Loucy (cell line): Measurements from ENCODE around the gene MATN4.

ENCODE experiments used
- H2AFZ ChIP-seq: fragments of 200-600 bp; sonication (generic); 2 replicates; pipeline ENCODE4 v1.6.0; 2016; ENCODE audit warnings: antibody characterized with exemption, mild to moderate bottlenecking, low read length, moderate library complexity
- H3F3A ChIP-seq: fragments of 200-600 bp; 2 replicates; pipeline ENCODE4 v1.6.0; 2016; ENCODE audit warnings: antibody characterized with exemption, low read depth, mild to moderate bottlenecking
- H3K27me3 ChIP-seq: fragments of 200-600 bp; sonication (generic); 2 replicates; pipeline ENCODE4 v1.6.1; 2014; ENCODE audit warnings: low read length, mild to moderate bottlenecking; ENCODE audit not compliant: insufficient read depth, poor library complexity, severe bottlenecking
- H3K36me3 ChIP-seq: fragments of 200-600 bp; sonication (generic); 2 replicates; pipeline ENCODE4 v1.6.1; 2016; ENCODE audit warnings: low read length; ENCODE audit not compliant: insufficient read depth
- H3K4me1 ChIP-seq: fragments of 200-600 bp; sonication (generic); 2 replicates; pipeline ENCODE4 v1.5.1; 2014; ENCODE audit warnings: low read length, mild to moderate bottlenecking; ENCODE audit not compliant: insufficient read depth, poor library complexity, severe bottlenecking
- H3K4me2 ChIP-seq: fragments of 200-600 bp; sonication (generic); 2 replicates; pipeline ENCODE4 v1.6.0; 2014; ENCODE audit warnings: antibody characterized with exemption, low read length, low read depth, mild to moderate bottlenecking; ENCODE audit not compliant: poor library complexity, severe bottlenecking
- H3K4me3 ChIP-seq: fragments of 200-600 bp; sonication (generic); 2 replicates; pipeline ENCODE4 v1.5.1; 2014; ENCODE audit warnings: low read length, mild to moderate bottlenecking, mixed read lengths; ENCODE audit not compliant: poor library complexity, severe bottlenecking
- H3K79me2 ChIP-seq: fragments of 200-600 bp; sonication (generic); 2 replicates; pipeline ENCODE4 v1.6.1; 2014; ENCODE audit warnings: low read length; ENCODE audit not compliant: insufficient read depth
- H3K9ac ChIP-seq: fragments of 200-600 bp; sonication (generic); 2 replicates; pipeline ENCODE4 v1.6.0; 2014; ENCODE audit warnings: mild to moderate bottlenecking, low read depth, low read length, moderate library complexity; ENCODE audit not compliant: poor library complexity, severe bottlenecking
- H3K9me2 ChIP-seq: fragments of 200-600 bp; sonication (generic); replicated peaks from 2 replicates; pipeline ENCODE4 v1.6.1; 2016; ENCODE audit warnings: low read depth, low read length, mixed read lengths
- H3K9me3 ChIP-seq: fragments of 200-600 bp; sonication (generic); 2 replicates; pipeline ENCODE4 v1.6.1; 2014; ENCODE audit warnings: mild to moderate bottlenecking, antibody characterized with exemption, low read length, low read depth; ENCODE audit not compliant: insufficient read depth
- H4K20me1 ChIP-seq: fragments of 200-600 bp; sonication (generic); 2 replicates; pipeline ENCODE4 v1.6.0; 2014; ENCODE audit warnings: antibody characterized with exemption, low read length, mild to moderate bottlenecking; ENCODE audit not compliant: insufficient read depth, poor library complexity, severe bottlenecking
- EZH2phosphoT487 ChIP-seq: fragments of 200-600 bp; IDR thresholded peaks from 2 replicates; pipeline ENCODE4 v1.6.1; 2018; ENCODE audit warnings: antibody characterized with exemption, mild to moderate bottlenecking, moderate library complexity, borderline replicate concordance
- TF ChIP-seq, protein P1 (sequence below): fragments of 200-600 bp; sonication (generic); conservative IDR thresholded peaks from 2 replicates; pipeline ENCODE4 v1.5.1; 2014; ENCODE audit warnings: mild to moderate bottlenecking, antibody characterized with exemption, low read length

The MATN4 gene

DNA sequence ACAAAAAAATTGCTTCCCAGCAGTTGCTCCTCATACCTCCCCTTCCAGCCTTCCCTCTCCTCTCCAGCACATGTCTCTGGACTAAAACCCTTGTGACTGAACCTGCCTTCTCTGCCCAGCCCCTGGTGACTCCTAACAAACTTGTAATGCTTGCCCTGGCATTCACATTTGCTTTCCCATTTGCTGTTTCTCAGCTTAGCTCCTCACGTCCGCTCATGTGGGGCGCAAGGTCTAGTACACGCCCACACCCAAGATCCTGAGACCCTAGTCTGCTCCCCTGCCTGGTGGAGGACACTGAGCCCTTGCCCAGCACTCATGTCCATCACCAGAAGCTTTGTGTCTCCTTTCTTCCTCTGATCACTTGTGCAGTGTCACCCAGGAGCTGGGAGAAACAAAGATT lies 19.7 kb downstream of the MATN4 start:
- no peaks in the 10 kb centered on the region for H3K79me2 ChIP-seq
- no peak overlapping the region for H3K9ac ChIP-seq
- H3K4me3 ChIP-seq = no peak overlapping the region
- H2AFZ ChIP-seq = no peak overlapping the region
- H3F3A ChIP-seq = no peaks in the 10 kb centered on the region
- no peak for TF ChIP-seq EZH2phosphoT487
- TF ChIP-seq, protein P1, sequence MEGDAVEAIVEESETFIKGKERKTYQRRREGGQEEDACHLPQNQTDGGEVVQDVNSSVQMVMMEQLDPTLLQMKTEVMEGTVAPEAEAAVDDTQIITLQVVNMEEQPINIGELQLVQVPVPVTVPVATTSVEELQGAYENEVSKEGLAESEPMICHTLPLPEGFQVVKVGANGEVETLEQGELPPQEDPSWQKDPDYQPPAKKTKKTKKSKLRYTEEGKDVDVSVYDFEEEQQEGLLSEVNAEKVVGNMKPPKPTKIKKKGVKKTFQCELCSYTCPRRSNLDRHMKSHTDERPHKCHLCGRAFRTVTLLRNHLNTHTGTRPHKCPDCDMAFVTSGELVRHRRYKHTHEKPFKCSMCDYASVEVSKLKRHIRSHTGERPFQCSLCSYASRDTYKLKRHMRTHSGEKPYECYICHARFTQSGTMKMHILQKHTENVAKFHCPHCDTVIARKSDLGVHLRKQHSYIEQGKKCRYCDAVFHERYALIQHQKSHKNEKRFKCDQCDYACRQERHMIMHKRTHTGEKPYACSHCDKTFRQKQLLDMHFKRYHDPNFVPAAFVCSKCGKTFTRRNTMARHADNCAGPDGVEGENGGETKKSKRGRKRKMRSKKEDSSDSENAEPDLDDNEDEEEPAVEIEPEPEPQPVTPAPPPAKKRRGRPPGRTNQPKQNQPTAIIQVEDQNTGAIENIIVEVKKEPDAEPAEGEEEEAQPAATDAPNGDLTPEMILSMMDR = no peak
- no peaks in the 10 kb centered on the region for H3K4me1 ChIP-seq
- H3K4me2 ChIP-seq = no peak overlapping the region
- no peaks in the 10 kb centered on the region for H3K27me3 ChIP-seq
- H3K9me2 ChIP-seq = no peaks in the 10 kb centered on the region
- no peaks in the 10 kb centered on the region for H4K20me1 ChIP-seq
- no peaks in the 10 kb centered on the region for H3K9me3 ChIP-seq
- no peaks in the 10 kb centered on the region for H3K36me3 ChIP-seq

DNA sequence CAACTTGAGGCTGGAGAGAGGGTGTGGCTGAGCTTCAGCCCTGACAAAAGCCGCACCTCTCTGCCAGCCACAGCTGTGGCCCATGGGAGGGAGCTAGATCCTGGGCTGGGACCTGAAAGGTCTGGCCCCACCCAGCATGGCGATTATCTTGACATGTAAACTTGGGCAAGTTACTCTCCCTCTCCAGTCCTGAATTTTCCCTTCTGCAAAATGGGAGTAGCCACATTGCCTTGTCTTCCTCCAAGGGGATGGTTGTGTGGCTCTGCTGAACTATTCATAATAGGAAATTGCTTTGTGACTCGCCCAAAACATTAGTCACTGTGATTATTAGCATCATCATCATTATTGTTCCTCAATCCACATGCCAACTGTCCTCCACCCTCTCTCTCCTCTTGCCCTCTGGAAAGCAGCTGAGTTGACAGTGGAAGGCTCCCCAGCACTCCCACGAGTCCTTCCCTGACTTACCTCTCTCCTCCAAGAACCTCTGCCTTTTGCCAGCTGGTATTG lies 24.5 kb downstream of the MATN4 start:
- Histone ChIP-seq H3K4me3 (no peak overlapping the region), H3F3A (no peaks in the 10 kb centered on the region), H3K9me2 (no peaks in the 10 kb centered on the region), H3K36me3 (no peaks in the 10 kb centered on the region), H3K79me2 (no peaks in the 10 kb centered on the region), H3K4me2 (no peak overlapping the region), H3K9ac (no peak overlapping the region), H3K4me1 (no peaks in the 10 kb centered on the region), H3K9me3 (no peaks in the 10 kb centered on the region), H3K27me3 (no peaks in the 10 kb centered on the region), H4K20me1 (no peaks in the 10 kb centered on the region), H2AFZ (no peak overlapping the region)
- no peak for TF ChIP-seq EZH2phosphoT487
- TF ChIP-seq, protein P1 = no peak

DNA sequence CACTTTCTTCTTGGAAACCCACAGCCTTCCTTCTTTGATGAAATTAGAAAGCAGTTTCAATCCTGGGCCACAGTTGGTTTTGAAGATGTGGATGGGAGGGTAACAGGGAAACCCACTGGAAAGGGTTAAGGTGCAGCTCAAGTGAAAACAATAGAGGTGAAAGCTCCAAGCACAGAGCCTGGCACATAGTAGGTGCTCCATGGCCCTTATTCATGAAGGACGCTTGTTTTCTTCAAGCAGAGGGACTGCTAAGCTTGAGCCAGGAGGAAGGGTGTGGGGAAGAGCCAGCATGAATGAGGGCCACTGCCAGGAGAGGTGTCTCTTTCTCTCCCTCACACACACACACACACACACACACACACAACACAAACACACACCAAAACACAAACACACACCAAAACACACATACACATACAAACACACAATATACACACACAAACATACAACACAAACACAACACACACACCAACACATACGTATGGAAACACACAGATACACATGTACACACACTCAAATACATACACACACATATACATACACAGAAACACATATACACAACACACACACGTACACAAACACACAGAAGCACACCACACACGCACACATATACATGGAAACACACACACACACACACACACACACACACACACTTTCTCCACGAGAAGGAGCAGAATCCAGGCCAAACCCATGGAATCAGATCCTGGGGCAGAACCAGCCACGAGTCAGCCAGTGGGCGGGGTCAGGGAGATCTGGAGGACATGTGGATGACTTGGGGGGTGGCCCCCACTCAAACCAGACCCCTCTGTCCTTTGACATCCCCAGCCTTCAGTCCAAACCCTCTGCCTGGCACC lies 25.2 kb downstream of the MATN4 start:
- Histone ChIP-seq H3K4me3 (no peak overlapping the region), H3K27me3 (no peaks in the 10 kb centered on the region), H3F3A (no peaks in the 10 kb centered on the region), H3K4me2 (no peak overlapping the region), H3K9me2 (no peaks in the 10 kb centered on the region), H3K36me3 (no peaks in the 10 kb centered on the region), H2AFZ (no peak overlapping the region), H3K9me3 (no peaks in the 10 kb centered on the region), H3K9ac (no peak overlapping the region), H4K20me1 (no peaks in the 10 kb centered on the region), H3K4me1 (no peaks in the 10 kb centered on the region), H3K79me2 (no peaks in the 10 kb centered on the region)
- TF ChIP-seq, protein P1 = no peak
- no peak for TF ChIP-seq EZH2phosphoT487
